HG02623 (cell line): ENCODE results near the gene LRRC32.
"Not testable (repeated sequence)": the region's sequence is repeated elsewhere in the genome, so short reads cannot be mapped to it uniquely, and the experiment has no call there.

ENCODE experiments used
- ATAC-seq: cut with Tn5 transposase; IDR thresholded peaks from one replicate; pipeline ENCODE4 v1.9.1; 2021; ENCODE audit warnings: moderate library complexity; ENCODE audit not compliant: unreplicated experiment

The LRRC32 gene

DNA sequence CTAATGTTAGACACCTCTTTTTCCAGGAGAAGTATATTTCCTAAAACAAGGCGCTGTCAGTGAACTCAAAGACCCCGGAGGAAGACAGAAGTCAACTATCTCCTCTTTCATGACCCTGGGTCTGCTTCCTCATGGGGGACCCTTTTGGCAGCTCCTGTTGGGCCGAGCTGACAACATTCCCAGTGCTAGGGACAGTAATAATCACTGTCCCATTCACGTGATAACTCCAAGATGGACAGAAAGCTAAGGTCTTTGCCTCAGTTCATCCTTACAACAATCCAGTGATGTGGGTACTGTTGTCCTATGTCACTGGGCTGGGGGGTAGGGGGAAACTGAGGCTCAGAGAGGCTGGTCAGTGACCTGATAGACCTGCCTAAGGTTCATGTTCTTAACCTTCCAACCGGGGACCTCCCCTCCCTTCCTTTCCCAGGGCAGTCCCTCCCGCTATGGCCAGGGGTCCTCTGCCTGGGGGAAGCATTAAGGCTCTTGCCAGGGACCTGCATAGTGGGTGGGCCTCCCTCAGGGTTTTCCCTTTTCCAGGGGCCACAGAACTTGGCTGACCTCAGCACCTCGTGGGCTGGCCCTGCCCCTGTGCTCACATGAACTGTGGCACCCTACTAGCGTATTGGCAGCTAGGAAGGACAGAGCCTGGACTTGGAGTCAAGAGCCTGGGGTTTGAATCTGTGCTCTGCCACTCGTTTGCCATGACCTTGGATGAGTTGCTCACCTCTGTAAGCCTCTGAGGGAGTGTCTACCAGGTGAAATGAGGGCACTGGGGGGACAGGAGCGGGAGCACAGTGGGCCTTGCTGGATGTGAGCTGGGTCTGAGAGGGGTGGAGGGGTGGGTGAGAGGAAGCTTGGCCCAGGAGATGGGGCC lies 53.6 kb downstream of the LRRC32 start:
- ATAC-seq: no peak

DNA sequence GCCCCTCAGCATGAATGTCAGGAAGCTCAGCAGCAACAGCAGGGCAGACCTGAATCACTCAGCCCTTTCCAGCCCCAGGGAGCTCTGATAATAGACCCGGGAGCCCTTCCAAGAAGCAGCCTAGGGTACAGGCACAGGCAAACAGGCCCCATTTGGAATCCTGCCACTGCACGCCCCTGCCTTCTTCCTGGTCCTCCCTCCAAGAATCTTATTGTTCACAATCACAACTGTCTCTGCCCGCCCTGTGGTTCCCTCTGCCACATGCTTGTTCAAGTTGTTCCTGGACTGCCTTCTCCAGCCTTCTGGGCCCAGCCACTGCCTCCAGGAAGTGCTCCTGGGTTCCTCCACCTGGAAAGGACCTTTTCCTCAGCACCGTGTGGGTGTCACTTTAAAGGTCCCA lies 54.6 kb downstream of the LRRC32 start:
- no peak for ATAC-seq

DNA sequence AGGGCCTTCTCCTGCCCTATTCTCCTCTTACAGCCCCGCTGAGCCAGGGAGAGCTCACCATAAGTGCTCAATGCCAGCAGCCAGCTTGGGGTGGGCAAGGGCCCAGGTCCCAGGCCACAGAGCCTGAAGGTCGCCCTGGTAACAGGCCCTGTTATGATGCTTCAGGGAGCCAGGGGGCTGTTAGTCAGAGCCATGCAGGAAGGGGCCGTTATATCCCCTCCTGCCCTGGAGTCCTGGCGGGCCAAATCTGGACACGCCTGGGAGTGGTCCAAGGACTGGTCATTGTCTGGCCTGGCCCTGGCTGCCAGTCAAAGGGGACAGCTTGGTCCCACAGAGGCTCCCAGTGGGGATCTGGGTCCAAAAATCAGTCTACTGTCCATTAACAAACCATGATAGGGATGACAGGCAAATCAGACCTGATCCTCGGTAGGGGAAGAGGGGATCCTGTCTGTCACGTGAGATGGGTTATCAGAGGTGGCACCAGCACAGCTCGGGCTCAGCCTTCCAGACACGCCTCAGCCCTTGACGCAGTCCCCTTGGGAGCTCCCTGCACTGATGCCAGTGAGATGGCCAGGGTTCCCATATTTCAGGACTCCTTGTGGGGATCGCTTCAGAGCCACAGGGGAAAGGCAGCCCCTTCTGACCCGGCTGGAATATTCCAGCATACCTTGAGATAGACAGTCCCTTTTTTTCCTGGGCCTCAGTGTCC lies 55.9 kb downstream of the LRRC32 start:
- ATAC-seq: no peak

DNA sequence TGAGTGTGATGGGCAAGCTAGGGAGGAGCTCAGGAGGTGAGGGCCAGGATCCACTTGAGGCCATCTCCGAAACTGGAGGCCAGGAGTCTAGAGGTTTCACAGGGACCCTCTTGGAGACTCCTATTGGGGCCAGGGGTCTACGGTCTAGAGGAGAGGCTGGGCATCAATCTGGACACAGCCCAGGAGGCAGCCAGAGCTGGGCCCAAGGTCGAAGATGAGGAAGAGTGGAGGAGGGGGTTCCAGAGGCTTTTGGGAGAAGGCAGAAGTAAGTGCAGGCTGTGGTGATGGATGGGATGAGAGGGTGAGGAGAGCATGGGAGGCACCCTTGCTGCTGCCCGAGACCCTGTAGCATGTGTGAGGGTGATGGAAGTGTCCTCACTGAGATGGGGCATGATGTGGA lies 56.6 kb downstream of the LRRC32 start:
- ATAC-seq: no peak

DNA sequence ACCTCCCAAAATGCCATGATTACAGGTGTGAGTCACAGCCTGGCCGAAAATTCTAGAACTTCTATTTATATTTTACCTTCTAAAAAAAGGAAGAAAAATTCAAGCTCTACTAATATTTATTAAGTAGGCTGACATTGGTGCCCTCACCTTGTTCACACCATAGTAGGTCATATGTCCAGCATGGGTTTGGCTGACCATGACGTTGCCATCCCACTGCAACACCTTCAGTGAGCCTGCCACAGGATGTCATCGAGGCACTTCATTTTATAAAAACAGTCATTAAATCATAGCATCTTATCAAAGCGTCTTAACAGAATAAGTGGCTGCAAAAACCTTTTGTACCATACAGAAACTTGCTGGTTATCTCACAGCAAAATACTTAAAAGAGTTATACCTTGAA lies 58.3 kb downstream of the LRRC32 start:
- ATAC-seq: no peak

DNA sequence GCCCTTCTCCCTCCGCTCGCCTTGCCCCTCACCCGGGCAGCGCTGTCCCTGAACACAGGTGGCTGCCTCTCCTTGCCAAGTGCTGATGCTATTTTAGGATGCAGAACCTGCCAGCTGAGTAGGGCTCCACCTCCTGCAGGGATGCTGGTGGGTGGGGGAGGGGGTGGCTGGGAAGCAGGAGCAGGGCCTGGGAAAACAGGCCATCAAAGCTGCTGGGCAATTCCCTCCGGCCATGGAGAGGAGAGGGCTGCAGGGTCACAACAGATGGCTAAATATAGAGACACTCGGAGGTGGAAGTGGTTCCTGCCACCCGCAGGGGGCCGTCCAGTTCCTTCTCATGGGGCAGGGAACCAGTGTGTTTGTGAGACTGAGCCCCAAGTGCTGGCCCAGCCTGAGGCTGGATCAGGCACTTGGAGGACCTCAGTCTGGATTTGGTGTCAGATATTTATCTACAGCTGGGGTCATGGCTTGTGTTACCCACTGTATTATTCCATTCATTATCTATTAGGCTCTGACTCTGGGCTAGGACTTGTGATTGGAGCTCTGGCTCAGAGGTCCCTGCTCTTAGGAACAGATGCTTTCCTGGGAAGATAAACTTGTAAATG lies 59.6 kb downstream of the LRRC32 start:
- ATAC-seq: no peak

DNA sequence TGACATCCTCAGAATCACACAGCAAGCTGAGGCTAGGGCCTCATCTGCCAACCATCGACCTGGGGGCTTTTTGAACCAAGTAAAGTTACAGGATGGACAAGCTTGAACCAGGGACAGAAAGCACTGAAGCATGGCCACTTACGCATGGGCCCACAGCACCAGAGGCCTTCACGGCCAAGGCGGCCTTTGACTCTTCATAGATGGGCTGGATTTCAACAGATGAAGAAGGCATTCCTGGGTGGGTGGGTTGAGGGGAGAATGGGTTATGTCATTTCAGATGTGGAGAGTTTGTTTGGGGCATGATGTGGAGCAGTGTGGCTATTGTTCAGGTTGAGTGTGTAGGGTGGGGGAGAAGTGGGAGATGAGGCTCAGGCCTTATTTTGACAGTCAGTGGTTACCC lies 60.2 kb downstream of the LRRC32 start:
- no peak for ATAC-seq

DNA sequence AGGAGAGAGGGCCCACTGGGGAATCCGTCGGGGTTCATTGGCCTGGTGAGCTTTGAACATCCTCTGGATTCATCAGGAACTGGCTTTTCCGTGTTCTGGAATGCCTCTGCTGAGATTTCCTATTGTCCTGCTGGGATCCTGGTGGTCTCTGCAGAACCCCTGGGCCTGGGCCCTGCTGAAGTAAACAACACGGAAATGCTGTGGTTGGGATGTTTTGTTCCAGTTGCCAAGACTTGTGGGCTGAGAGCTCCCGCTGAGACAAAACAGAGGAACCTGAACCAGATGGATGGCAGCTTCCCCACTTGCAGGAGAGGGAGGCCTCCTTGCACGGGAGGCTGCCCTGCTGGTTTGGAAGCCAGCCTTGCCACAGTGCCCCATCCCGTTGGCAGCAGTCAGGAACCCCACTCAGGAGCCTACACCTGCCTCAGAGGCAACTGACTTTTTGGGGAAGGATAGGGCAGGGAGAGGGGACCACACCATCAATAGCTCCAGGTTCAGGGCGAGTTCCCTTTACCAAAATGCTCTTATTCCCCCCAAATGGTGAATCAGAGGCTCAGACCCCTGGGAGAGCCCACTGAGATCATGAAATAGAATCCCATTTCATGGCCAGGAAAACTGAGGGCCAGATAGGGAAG lies 60.7 kb downstream of the LRRC32 start:
- ATAC-seq: no peak

DNA sequence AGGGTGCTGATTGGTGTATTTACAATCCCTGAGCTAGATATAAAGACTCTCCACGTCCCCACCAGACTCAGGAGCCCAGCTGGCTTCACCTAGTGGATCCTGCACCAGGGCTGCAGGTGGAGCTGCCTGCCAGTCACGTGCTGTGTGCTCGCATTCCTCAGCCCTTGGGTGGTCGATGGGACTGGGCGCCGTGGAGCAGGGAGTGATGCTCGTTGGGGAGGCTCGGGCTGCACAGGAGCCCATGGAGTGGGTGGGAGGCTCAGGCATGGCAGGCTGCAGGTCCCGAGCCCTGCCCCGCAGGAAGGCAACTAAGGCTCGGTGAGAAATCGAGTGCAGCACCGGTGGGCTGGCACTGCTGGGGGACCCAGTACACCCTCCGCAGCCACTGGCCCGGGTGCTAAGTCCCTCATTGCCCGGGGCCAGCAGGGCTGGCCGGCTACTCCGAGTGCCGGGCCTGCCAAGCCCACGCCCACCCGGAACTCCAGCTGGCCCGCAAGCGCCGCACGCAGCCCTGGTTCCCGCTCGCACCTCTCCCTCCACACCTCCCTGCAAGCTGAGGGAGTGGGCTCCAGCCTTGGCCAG lies 61.6 kb downstream of the LRRC32 start:
- ATAC-seq: not testable (repeated sequence)

DNA sequence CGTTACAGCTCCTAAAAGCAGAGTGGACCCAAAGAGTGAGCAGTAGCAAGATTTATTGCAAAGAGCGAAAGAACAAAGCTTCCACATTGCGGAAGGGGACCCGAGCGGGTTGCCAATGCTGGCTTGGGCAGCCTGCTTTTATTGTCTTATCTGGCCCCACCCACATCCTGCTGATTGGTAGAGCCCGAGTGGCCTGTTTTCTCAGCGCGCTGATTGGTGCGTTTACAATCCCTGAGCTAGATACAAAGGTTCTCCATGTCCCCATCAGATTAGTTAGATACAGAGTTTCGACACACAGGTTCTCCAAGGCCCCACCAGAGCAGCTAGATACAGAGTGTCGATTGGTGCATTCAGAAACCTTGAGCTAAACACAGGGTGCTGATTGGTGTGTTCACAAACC lies 62.3 kb downstream of the LRRC32 start:
- ATAC-seq: not testable (repeated sequence)
